Ramos (cell line): ENCODE data around the gene ROBO3.

Experiments
- in situ Hi-C: fragments of 300-500 bp; cut with MboI; formaldehyde crosslinking; loops from one replicate; pipeline ENCODE4 v1.14.3; 2022; ENCODE audit warnings: low sequenced_read_pairs; ENCODE audit not compliant: unreplicated experiment

Gene ROBO3

DNA sequence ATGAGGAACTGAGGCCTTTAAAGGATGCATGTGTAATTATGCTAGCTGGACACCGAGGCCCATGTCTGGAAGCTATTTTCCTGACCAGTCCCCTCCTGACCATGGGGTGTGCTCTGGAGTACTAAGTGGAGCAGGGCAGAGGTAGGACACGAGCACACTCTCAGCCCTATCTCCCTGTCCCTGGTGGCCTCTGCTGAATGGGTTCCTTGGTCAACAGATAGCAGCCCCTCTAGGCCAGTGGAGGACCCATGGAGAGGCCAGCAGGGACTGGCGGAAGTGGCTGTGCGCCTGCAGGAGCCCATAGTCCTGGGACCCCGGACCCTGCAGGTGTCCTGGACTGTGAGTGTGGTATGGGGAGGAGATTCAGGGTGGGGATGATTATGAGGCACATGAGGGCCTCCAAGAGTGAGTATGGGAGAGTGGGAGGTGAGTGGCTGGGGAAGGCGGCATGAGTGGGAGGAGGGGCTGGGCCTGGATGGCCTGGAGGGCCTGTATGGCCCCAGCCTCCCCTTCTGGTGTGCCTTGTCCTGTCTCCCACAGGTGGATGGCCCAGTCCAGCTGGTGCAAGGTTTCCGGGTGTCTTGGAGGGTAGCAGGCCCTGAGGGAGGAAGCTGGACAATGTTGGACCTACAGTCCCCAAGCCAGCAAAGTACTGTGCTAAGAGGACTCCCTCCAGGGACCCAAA is 9.5 kb downstream of the ROBO3 start:
- in situ Hi-C loops = no loop called here

DNA sequence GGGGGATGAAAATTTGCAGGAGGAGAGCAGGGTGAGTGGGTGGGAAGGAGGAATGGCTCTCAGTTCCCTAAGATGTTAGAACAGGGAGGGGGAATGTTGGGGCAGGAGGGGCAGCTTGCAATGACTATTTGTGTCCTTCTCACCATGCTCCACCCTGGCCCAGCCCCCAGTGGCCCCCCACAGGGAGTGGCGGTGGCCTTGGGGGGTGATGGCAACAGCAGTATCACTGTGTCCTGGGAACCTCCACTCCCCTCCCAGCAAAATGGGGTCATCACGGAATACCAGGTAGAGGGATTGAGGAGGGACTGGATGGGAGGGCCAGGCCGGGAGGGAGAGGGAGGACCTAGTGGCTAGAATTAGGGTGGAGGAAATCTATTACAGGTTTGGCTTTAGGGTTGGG is 10.2 kb downstream of the ROBO3 start:
- in situ Hi-C loops = no loop called here

DNA sequence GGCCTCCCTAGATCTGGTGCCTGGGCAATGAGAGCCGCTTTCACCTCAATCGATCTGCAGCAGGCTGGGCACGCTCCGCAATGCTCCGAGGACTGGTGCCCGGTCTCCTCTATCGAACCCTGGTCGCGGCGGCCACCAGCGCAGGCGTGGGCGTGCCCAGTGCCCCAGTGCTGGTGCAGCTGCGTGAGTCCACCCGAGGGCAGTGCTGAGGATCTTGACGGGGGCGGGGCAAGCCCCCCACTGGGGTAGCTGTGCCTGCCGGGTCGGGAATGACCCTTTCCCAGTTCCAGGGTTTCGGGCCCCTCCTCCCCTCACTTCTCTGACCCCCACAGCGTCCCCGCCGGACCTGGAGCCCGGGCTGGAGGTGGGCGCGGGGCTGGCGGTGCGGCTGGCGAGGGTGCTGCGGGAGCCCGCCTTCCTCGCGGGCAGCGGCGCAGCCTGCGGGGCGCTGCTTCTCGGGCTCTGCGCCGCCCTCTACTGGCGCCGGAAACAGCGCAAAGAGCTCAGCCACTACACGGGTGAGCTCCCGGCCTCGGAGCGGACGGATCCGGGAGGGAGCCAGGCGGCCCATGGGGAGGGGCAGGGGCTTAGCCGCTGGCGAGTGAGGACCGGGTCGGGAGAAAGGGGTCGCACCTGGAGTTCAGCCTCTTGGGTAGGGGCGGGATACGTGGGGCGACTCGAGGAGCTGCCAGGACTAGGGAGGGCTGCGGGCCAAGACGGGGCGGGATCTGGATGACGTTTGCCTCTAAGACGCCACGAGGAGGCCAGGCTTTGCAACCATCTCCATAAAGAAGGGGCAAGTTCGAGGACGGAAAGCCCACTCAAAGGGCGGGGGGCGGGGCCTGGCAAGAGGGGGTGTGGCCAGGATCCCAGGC is 10.9 kb downstream of the ROBO3 start:
- in situ Hi-C loops = no loop called here

DNA sequence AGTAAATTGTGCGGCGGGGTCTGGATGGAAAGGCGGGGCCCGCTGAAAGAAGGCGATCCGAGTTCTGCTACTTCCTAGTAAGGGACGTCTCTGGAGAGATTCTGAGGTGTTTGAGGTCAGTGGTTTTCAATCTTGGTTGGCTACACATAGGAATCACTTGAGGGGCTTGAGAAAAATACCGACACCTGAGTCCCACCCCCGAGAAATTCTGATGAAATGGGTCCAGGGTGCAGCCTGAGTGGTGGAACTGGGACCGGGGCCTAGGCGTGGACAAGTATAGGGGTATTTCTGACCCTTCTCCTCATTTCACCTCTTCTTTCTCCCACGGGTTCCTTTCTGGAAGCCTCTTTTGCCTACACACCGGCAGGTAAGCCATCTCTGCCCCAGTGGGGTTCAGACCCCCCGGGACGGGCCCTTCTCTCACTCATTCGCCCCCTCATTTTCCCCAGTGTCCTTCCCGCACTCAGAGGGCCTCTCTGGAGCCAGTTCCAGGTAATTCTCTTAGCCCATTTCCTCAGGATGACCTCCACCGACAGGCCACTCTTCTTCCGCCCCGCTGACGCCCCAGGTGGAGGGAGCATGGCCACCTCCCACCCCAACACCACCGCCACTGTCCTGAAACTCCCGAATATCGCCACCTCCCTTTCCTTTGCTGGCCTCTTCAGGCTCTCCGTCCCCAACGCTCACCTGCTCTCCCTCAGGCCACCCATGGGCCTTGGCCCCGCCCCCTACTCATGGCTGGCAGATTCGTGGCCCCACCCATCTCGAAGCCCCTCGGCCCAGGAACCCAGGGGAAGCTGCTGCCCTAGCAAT is 11.8 kb downstream of the ROBO3 start:
- in situ Hi-C loops = no loop called here

DNA sequence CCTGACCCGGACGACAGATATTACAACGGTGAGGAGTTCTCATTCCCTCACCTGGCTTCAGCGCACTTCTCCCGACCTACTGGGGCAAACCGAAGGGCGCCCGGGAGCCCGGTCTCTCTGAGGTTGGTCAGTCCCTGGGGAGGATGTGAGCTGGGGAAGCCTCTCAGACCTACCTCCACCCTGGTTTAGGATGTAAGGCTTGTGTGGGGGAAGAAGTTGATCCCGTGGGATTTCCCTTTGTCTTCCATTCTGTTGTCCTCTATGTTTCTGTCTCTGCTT is 12.3 kb downstream of the ROBO3 start:
- in situ Hi-C loops = no loop called here

DNA sequence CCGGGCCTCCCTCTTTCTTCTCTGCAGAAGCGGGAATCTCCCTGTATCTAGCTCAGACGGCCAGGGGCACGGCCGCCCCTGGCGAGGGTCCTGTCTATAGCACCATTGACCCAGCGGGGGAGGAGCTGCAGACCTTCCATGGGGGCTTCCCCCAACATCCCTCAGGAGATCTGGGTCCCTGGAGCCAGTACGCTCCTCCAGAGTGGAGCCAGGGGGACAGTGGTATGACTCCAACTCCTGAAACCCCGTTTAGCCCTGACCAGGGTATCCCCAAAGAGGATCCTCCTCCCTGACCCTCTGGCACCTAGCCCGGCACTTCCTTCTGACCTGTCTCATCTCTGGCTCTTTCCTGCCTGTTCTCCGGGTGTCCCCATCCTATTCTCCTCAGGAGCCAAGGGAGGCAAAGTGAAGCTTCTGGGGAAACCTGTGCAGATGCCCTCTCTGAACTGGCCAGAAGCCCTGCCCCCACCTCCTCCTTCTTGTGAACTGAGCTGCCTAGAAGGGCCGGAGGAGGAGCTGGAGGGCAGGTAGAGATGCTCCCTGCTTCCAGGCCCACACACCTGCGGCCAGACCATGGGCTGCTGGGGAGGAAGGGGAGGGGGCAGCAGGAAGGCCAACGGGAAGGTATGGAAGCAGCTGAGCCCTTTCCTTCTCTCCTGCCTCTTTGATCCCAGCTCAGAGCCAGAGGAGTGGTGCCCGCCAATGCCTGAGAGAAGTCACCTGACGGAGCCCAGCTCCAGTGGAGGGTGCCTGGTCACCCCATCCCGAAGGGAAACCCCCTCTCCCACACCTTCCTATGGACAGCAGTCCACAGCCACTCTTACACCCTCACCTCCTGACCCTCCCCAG is 12.9 kb downstream of the ROBO3 start:
- in situ Hi-C loops = no loop called here

- in situ Hi-C loops = no loop called here
Measured at GRCh38 chr11:124878759-124879492, 13.7 kb downstream of the ROBO3 start.

GRCh38 chr11:124879493-124880289 is 14.5 kb downstream of the ROBO3 start:
- in situ Hi-C loops = no loop called here

DNA sequence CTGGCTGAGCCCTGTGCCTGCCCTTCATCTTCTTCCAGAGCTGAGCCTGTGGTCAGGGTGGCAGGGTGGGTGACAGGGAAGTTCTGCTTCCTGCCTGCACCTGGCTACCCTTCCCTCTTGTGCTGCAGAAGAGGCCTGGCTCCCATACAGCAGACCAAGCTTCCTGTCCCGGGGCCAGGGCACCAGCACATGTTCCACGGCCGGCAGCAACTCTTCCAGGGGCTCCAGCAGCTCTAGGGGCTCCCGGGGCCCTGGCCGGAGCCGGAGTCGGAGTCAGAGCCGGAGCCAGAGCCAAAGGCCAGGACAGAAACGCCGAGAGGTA is 15.0 kb downstream of the ROBO3 start:
- in situ Hi-C loops = no loop called here

DNA sequence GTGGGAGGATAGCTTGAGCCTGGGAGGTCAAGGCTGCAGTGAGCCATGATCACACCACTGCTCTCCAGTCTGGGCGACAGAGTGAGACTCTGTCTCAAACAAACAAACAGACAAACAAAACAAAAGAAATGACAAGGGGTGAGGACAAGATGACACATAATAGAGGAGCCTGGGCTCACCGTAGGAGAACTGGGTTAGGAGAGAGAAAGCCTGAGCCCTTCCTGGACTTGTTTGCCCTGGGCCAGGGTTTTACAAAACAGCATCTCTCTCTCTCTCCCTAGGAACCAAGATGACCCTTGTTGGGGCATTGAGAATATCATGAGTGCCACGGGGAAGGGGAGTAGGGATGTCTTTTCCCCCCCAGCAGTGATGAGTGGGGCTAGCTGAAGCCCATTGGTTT is 15.7 kb downstream of the ROBO3 start:
- in situ Hi-C loops = no loop called here

- in situ Hi-C loops = no loop called here
Measured at GRCh38 chr11:124882339-124883071, 17.3 kb downstream of the ROBO3 start.

DNA sequence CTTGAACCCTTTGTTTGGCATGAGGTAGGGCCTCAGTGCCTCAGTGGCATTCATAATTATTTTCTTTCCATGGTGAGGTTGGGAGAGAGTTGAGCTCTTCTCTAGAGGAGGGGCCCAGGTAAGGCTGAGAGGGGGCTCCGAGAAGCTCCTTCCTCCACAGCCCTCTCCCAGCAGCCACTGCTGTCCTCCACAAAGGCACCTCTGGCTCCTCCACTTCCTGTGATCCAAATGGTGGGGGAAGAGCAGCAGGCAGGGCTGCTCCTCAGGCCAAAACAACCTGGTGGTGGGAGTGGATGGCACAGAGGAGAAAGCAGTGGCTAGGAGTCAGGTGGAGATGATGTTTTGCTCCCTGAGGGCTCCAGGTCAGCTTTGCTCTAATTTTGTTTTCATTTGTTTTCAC is 19.1 kb downstream of the ROBO3 start:
- in situ Hi-C loops = no loop called here

DNA sequence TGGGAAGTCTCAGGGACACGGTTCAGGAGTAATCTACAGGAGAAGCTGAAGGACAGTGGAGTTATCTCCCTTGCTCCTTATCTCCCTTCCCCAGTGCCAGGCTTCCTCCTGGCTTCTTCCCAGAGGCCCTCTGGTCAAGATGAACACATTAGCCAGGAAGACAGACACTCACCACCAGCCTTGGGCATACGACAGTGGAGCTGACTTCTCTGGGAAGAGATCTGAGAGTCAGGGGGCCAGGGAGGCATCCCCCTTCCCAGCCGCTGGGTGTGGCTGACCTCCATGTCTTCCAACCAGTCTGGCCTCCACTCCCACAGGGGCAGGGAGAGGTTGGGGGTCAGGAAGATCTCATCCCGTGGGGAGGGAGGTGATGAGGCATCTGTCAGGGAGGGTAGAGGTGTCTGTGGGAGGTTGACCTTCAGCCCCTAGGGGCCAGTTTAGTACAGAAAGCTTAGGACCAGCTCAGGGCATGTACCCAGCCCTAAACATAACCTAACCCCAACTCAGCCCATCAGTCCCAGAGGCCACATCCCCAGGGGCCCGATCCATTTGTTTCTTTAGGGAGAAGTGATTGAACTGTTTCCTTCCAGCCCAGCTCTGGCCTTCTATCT is 19.7 kb downstream of the ROBO3 start:
- in situ Hi-C loops = no loop called here

DNA sequence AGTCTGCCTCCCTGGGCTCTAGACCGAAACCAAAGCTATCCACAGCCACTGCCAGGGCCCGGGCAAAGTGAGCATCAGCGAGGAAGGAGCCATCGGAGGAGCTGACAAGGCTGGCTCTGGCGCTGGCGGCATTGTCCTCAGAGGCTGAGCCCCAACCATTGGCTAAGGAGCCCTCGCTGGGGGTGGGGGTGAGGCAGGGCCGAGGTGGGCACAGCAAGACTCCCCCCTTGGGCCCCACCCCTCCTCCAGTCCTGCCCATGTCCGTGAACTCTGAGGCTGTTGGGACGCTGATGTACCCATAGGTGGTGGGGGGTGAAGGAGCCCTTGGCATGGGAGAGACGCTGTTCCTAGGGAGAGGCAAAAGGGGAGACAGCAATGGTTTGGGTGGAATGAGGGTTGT is 21.2 kb downstream of the ROBO3 start:
- in situ Hi-C loops = no loop called here

DNA sequence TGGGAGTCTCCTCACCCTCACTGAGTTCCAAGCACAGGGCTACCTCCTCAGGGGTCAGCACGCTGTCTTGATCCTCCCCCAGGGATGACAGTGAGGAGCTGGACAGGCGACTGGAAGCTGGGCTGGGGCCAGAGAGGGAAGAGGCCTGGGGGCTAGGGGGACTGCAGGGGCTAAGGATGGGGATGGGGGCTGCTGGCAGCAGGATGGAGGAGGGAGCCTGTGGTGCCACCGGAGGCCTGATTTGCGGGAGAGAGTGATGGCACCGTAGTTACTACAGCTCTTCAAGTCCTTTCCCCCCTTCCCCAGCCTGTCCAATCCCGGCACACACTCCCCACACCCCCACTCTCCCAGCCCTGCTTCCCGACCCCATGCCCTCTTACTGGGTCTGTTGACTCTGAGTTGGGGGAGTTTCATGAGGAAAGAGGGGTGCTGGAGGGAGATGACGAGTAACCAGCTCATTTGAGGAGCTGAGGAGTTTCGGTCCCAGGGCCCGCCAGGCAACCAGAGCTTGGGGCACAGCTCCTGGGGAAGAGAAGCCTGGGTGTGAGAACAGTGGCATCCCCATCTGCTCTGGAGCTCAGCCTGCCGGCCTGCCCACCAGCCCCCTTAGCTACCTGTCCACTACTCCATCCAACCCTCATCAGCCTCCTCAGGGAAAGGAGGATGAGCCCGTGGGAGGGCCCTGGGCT is 21.9 kb downstream of the ROBO3 start:
- in situ Hi-C loops = no loop called here

GRCh38 chr11:124887667-124888013 is 22.4 kb downstream of the ROBO3 start:
- in situ Hi-C loops = no loop called here
